Upper lobe of right lung (tissue), 1 donor: ENCODE data around the gene CSPG5. TPM values are rescaled to one million over a fixed set of nuclear protein-coding genes. Genes with fewer than 3 reads are reported as not detected.

Experiments
- ATAC-seq: fragments of 200-7000 bp; cut with Tn5 transposase; one replicate; pipeline ENCODE4 v1.9.1; 2020; ENCODE audit warnings: mild to moderate bottlenecking, moderate library complexity
- DNase-seq: peaks from one replicate; pipeline ENCODE4 v3.0.0-alpha.2; 2020
- H3K27ac ChIP-seq: fragments of 200-600 bp; one replicate; pipeline ENCODE4 v1.8.0; 2022
- H3K27me3 ChIP-seq: fragments of 200-600 bp; one replicate; pipeline ENCODE4 v1.8.0; 2022; ENCODE audit warnings: mild to moderate bottlenecking
- H3K36me3 ChIP-seq: fragments of 200-600 bp; one replicate; pipeline ENCODE4 v1.8.0; 2022
- H3K4me1 ChIP-seq: fragments of 200-600 bp; one replicate; pipeline ENCODE4 v1.8.0; 2022
- H3K4me3 ChIP-seq: fragments of 200-600 bp; one replicate; pipeline ENCODE4 v1.8.0; 2022; ENCODE audit warnings: mild to moderate bottlenecking
- H3K9me3 ChIP-seq: fragments of 200-600 bp; one replicate; pipeline ENCODE4 v1.8.0; 2022
- intact Hi-C: fragments of 100-400 bp; cut with DNase I; formaldehyde crosslinking; loops from one replicate; pipeline ENCODE4 v1.11.0; 2022
- total RNA-seq: library from RNA; stranded (reverse); fragmentation: NEBNext Ultra II Directional; extraction: Animal tissue kit (Norgen Biotek cat#: 25700); gene quantifications from one replicate; pipeline ENCODE4 v1.2.1, GENCODE V29; 2021
- TF ChIP-seq, protein P1 (sequence below): fragments of 200-600 bp; IDR thresholded peaks from one replicate; pipeline ENCODE4 v1.8.0; 2022; ENCODE audit warnings: antibody characterized with exemption
- donor health status: DM: no; HTN: yes; CAD: no; lungs with severe emphysema.

CSPG5 gene
- total RNA-seq, 1 donor from 2014 or later: 5.4 TPM

DNA sequence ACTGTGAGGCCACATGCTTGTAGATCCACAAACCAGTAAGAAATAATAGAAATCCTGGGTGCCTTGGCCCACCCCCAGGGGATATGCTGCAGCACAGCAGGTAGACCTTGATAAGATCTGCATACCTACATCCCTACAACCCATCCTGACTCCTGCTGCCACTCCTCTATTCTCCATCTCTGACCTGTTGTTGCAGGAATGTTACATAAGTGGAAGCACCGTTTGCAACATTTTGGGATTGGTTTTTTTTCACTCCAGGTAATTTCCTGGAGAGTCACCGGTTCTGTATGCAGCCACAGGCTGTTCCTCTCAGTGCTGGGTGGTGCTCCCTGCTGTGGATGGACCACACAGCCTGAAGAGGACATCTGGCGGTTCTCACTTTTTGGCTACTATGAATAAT lies 16.1 kb upstream of the CSPG5 start:
- Histone ChIP-seq H3K4me3 (no peak overlapping the region), H3K9me3 (no peaks in the 10 kb centered on the region), H3K4me1 (no peaks in the 10 kb centered on the region), H3K27ac (no peak overlapping the region), H3K36me3 (peaks cover 29% of the 10 kb centered on the region), H3K27me3 (no peaks in the 10 kb centered on the region)
- DNase-seq (no peak), ATAC-seq (no peak)
- intact Hi-C loops: no loop called here
- TF ChIP-seq, protein P1, sequence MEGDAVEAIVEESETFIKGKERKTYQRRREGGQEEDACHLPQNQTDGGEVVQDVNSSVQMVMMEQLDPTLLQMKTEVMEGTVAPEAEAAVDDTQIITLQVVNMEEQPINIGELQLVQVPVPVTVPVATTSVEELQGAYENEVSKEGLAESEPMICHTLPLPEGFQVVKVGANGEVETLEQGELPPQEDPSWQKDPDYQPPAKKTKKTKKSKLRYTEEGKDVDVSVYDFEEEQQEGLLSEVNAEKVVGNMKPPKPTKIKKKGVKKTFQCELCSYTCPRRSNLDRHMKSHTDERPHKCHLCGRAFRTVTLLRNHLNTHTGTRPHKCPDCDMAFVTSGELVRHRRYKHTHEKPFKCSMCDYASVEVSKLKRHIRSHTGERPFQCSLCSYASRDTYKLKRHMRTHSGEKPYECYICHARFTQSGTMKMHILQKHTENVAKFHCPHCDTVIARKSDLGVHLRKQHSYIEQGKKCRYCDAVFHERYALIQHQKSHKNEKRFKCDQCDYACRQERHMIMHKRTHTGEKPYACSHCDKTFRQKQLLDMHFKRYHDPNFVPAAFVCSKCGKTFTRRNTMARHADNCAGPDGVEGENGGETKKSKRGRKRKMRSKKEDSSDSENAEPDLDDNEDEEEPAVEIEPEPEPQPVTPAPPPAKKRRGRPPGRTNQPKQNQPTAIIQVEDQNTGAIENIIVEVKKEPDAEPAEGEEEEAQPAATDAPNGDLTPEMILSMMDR: no peak

DNA sequence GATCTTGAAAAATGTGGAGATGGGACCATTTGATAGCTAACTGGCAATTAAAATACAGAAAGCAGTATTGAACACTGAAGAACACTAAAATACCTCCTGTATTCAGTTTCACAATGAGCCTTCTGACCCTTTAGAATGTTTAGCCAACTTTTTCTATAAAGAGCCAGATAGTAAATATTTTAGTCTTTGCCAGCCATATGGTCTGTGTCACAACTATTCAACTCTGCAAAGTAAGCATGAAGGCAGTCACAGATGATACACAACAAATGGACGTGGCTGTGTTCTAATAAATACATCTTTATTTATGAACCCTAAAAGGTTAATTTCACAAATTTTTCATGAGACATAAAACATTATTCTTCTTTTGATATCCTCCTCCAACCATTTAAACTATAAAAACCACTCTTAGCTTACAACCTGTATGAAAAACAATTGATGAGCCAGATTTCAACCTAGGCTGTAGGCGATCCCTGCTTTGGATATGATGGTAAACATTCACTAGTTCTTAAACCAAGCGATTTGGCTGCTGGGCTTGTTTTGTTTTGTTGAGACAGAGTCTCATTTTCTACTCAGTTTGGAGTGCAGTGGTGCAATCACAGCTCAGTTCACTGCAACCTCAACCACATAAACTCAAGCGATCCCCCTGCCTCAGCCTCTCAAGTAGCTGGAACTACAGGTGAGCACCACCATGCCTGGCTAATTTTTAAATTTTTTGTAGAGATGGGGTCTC lies 13.6 kb upstream of the CSPG5 start:
- H3K4me1 ChIP-seq: no peaks in the 10 kb centered on the region
- H3K27ac ChIP-seq: no peak overlapping the region
- H3K9me3 ChIP-seq: no peaks in the 10 kb centered on the region
- peaks cover 43% of the 10 kb centered on the region for H3K36me3 ChIP-seq
- no peaks in the 10 kb centered on the region for H3K27me3 ChIP-seq
- no peak for DNase-seq
- intact Hi-C loops: no loop called here
- no peak for ATAC-seq
- H3K4me3 ChIP-seq: no peak overlapping the region
- TF ChIP-seq, protein P1: no peak

DNA sequence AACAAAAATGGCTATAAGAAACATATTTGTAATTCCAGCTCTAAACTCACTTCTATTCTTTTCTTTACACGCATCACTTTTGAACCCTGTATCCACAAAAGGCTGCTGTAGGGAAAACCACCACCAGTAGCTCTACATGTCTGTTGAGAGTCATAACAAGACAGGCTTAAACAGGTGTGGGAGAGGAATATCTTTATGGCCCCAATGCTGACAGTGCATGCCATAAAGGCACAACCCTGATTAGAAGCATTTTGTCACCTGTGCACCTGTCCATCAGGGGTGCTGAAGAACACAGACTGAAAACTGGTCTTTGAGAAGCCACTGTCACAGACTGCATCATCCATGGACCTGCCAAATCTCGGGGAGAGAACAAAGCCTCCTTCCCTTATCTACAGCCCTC lies 11.6 kb upstream of the CSPG5 start:
- Histone ChIP-seq H3K36me3 (peaks cover 63% of the 10 kb centered on the region), H3K4me1 (no peaks in the 10 kb centered on the region), H3K27me3 (no peaks in the 10 kb centered on the region), H3K9me3 (no peaks in the 10 kb centered on the region), H3K27ac (no peak overlapping the region), H3K4me3 (no peak overlapping the region)
- intact Hi-C loops: no loop called here
- no peak for DNase-seq
- ATAC-seq: no peak
- TF ChIP-seq, protein P1: no peak

- TF ChIP-seq, protein P1: no peak
- DNase-seq (no peak), ATAC-seq (no peak)
- no peaks in the 10 kb centered on the region for H3K9me3 ChIP-seq
- no peaks in the 10 kb centered on the region for H3K4me1 ChIP-seq
- H3K4me3 ChIP-seq: no peak overlapping the region
- peaks cover 57% of the 10 kb centered on the region for H3K36me3 ChIP-seq
- no peaks in the 10 kb centered on the region for H3K27me3 ChIP-seq
- H3K27ac ChIP-seq: no peak overlapping the region
- intact Hi-C loops: no loop called here
Observed at GRCh38 chr3:47588587-47588986, 9.9 kb upstream of the CSPG5 start.

DNA sequence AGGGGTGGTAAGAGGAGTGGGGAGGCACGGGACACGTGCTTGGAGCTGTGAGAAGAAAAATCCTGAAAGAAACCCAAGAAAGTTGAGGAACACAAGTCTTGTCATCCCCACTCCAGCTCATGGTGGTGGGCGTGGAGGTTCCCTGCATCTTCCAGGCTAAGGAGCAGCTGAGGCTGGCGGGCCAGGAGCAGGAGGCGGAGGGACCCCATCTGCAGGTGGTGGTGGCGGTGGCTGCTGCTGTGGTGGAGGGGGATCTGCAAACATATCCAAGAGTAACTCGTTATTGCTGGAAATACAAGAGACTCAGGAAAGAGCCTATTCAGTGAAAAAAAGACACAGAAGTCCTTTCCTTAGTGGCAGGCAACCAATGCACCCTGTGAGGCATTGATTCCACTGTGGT lies 9.4 kb upstream of the CSPG5 start:
- Histone ChIP-seq H3K27ac (no peak overlapping the region), H3K4me1 (no peaks in the 10 kb centered on the region), H3K27me3 (no peaks in the 10 kb centered on the region), H3K9me3 (no peaks in the 10 kb centered on the region), H3K36me3 (peaks cover 57% of the 10 kb centered on the region), H3K4me3 (no peak overlapping the region)
- intact Hi-C loops: no loop called here
- no peak for DNase-seq
- no peak for ATAC-seq
- TF ChIP-seq, protein P1: no peak

DNA sequence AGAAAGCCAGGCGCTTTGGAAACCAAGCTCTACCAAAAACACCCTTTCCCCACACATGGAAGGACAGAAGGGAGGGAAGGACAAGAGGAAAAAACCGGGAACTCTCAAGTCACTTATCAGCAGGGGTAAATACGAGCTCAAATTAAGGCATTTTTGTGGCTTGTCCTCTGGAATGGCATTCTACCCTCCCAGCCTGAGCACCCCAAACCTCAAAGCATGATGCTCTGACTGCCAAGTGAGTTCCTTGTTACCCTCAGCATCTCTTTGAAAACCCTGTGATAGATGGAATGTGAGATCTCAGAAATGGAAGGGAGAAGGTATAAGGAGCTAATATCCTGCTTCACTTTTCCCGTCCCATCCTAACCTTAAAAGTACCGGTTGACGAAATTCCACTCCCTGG lies 8.1 kb upstream of the CSPG5 start:
- TF ChIP-seq, protein P1: no peak
- Histone ChIP-seq H3K4me3 (no peak overlapping the region), H3K27me3 (no peaks in the 10 kb centered on the region), H3K9me3 (no peaks in the 10 kb centered on the region), H3K36me3 (peaks cover 57% of the 10 kb centered on the region), H3K27ac (no peak overlapping the region), H3K4me1 (no peaks in the 10 kb centered on the region)
- ATAC-seq: no peak
- DNase-seq: no peak
- intact Hi-C loops: no loop called here
